Ectodermal cell (in vitro differentiated cells): Measurements from ENCODE around the gene TNS4.

ENCODE experiments used
- H3K27ac ChIP-seq: 2 replicates; pipeline ENCODE4 v1.7.0; 2013; ENCODE audit warnings: mild to moderate bottlenecking, low read depth, low read length; ENCODE audit not compliant: insufficient read depth, poor library complexity, severe bottlenecking
- H3K27me3 ChIP-seq: 2 replicates; pipeline ENCODE4 v1.7.0; 2013; ENCODE audit warnings: mild to moderate bottlenecking, low read length; ENCODE audit not compliant: insufficient read depth, control insufficient read depth, poor library complexity, severe bottlenecking
- H3K36me3 ChIP-seq: one replicate; pipeline ENCODE4 v1.7.0; 2013; ENCODE audit warnings: low read length; ENCODE audit not compliant: control insufficient read depth, insufficient read depth
- H3K4me1 ChIP-seq: one replicate; pipeline ENCODE4 v1.7.0; 2013; ENCODE audit warnings: low read length; ENCODE audit not compliant: control insufficient read depth, insufficient read depth
- H3K4me3 ChIP-seq: 2 replicates; pipeline ENCODE4 v1.7.0; 2013; ENCODE audit warnings: low read depth, low read length, control low read depth; ENCODE audit not compliant: insufficient read depth
- H3K9me3 ChIP-seq: 2 replicates; pipeline ENCODE4 v1.7.0; 2013; ENCODE audit warnings: mild to moderate bottlenecking, low read length, moderate library complexity; ENCODE audit not compliant: control insufficient read depth
- WGBS, 2 experiments: methylation state at CpG; one replicate each; pipeline ENCODE4 v1.1.7; 2013; ENCODE audit warnings: missing lambda C conversion rate in 2 of 2; 5-methylcytosine and 5-hydroxymethylcytosine counted together

The TNS4 gene

GRCh38 chr17:40456396-40456951 is 44.9 kb downstream of the TNS4 start:
- 95% methylated on average over 16 of the region's 16 CpGs for WGBS, 2 experiments
- H3K4me3 ChIP-seq: no peak overlapping the region

GRCh38 chr17:40454613-40454995 is 46.8 kb downstream of the TNS4 start:
- Histone ChIP-seq H3K4me3 (no peak overlapping the region), H3K27me3 (no peaks in the 10 kb centered on the region), H3K36me3 (peaks cover 4% of the 10 kb centered on the region), H3K4me1 (peaks cover 12% of the 10 kb centered on the region), H3K9me3 (no peaks in the 10 kb centered on the region), H3K27ac (no peak overlapping the region)
- 57 to 78% methylated on average over 2 of the region's 2 CpGs for WGBS, 2 experiments

More at GRCh38 chr17:40456396-40456951, 44.9 kb downstream of the TNS4 start:
- H3K36me3 ChIP-seq: peaks cover 4% of the 10 kb centered on the region
- H3K27ac ChIP-seq: no peak overlapping the region
- H3K27me3 ChIP-seq: no peaks in the 10 kb centered on the region
- peaks cover 7% of the 10 kb centered on the region for H3K4me1 ChIP-seq
- no peaks in the 10 kb centered on the region for H3K9me3 ChIP-seq

- peaks cover 14% of the 10 kb centered on the region for H3K4me1 ChIP-seq
- no peak overlapping the region for H3K4me3 ChIP-seq
- no peaks in the 10 kb centered on the region for H3K9me3 ChIP-seq
- H3K36me3 ChIP-seq: peaks cover 4% of the 10 kb centered on the region
- no peak overlapping the region for H3K27ac ChIP-seq
- 92 to 94% methylated on average over 19 of the region's 19 CpGs for WGBS, 2 experiments
- H3K27me3 ChIP-seq: no peaks in the 10 kb centered on the region
Measured at GRCh38 chr17:40453881-40454612, 47.4 kb downstream of the TNS4 start.

- Histone ChIP-seq H3K4me3 (no peak overlapping the region), H3K36me3 (peaks cover 4% of the 10 kb centered on the region), H3K27me3 (no peaks in the 10 kb centered on the region), H3K27ac (no peak overlapping the region), H3K4me1 (peaks cover 7% of the 10 kb centered on the region), H3K9me3 (no peaks in the 10 kb centered on the region)
- 90 to 92% methylated on average over 15 of the region's 15 CpGs for WGBS, 2 experiments
Measured at GRCh38 chr17:40452921-40453378, 48.5 kb downstream of the TNS4 start.

- Histone ChIP-seq H3K36me3 (peaks cover 4% of the 10 kb centered on the region), H3K4me1 (peaks cover 7% of the 10 kb centered on the region), H3K4me3 (no peak overlapping the region), H3K27me3 (no peaks in the 10 kb centered on the region), H3K27ac (no peak overlapping the region), H3K9me3 (no peaks in the 10 kb centered on the region)
- 91% methylated on average over 7 of the region's 7 CpGs for WGBS, 2 experiments
Measured at GRCh38 chr17:40452216-40452787, 49.1 kb downstream of the TNS4 start.

GRCh38 chr17:40451420-40451819 is 50.0 kb downstream of the TNS4 start:
- no peak overlapping the region for H3K27ac ChIP-seq
- H3K4me1 ChIP-seq: peaks cover 7% of the 10 kb centered on the region
- H3K27me3 ChIP-seq: no peaks in the 10 kb centered on the region
- no peak overlapping the region for H3K4me3 ChIP-seq
- H3K9me3 ChIP-seq: no peaks in the 10 kb centered on the region
- WGBS, 2 experiments: 93 to 95% methylated on average over 6 of the region's 6 CpGs
- H3K36me3 ChIP-seq: peaks cover 4% of the 10 kb centered on the region

- Histone ChIP-seq H3K4me1 (peaks cover 11% of the 10 kb centered on the region), H3K36me3 (no peaks in the 10 kb centered on the region), H3K9me3 (no peaks in the 10 kb centered on the region), H3K27me3 (no peaks in the 10 kb centered on the region), H3K4me3 (no peak overlapping the region), H3K27ac (no peak overlapping the region)
- WGBS, 2 experiments: 77 to 88% methylated on average over 3 of the region's 3 CpGs
Measured at GRCh38 chr17:40450175-40450574, 51.2 kb downstream of the TNS4 start.

GRCh38 chr17:40448639-40449261 is 52.7 kb downstream of the TNS4 start:
- Histone ChIP-seq H3K4me1 (peaks cover 22% of the 10 kb centered on the region), H3K9me3 (no peaks in the 10 kb centered on the region), H3K4me3 (no peak overlapping the region), H3K36me3 (no peaks in the 10 kb centered on the region), H3K27me3 (peaks cover 7% of the 10 kb centered on the region), H3K27ac (no peak overlapping the region)
- WGBS, 2 experiments: 93 to 94% methylated on average over 6 to 7 of the region's 7 CpGs

- H3K9me3 ChIP-seq: no peaks in the 10 kb centered on the region
- H3K27ac ChIP-seq: no peak overlapping the region
- 87% methylated on average over 8 of the region's 8 CpGs for WGBS, 2 experiments
- peaks cover 7% of the 10 kb centered on the region for H3K27me3 ChIP-seq
- H3K4me1 ChIP-seq: peaks cover 23% of the 10 kb centered on the region
- H3K36me3 ChIP-seq: no peaks in the 10 kb centered on the region
- no peak overlapping the region for H3K4me3 ChIP-seq
Measured at GRCh38 chr17:40448213-40448638, 53.2 kb downstream of the TNS4 start.

- Histone ChIP-seq H3K27me3 (peaks cover 7% of the 10 kb centered on the region), H3K4me1 (peaks cover 23% of the 10 kb centered on the region), H3K36me3 (no peaks in the 10 kb centered on the region), H3K9me3 (no peaks in the 10 kb centered on the region), H3K27ac (no peak overlapping the region), H3K4me3 (no peak overlapping the region)
- WGBS, 2 experiments: 95 to 96% methylated on average over 4 of the region's 4 CpGs
Measured at GRCh38 chr17:40447806-40448205, 53.6 kb downstream of the TNS4 start.
